Activated CD4-positive, alpha-beta T cell treated with anti-CD3 and anti-CD28 coated beads, Interleukin-2, amount 10 ng/mL, durations not matched to agents 7 days and 5 days (primary cell): ENCODE measurements around the gene PLA2G2D. TPM values are rescaled to one million over a fixed set of nuclear protein-coding genes. Genes with fewer than 3 reads are reported as not detected.
"Not testable (repeated sequence)": the region's sequence is repeated elsewhere in the genome, so short reads cannot be mapped to it uniquely, and the experiment has no call there.

Experiments
- CTCF ChIA-PET: fragments of 350-600 bp; sonication (Branson Sonifier 250); formaldehyde crosslinking; loops from one replicate; lab custom pipeline; 2021; ENCODE audit warnings: antibody characterized with exemption; lab: Charles Lee
- POLR2A ChIA-PET: fragments of 350-600 bp; sonication (Branson Sonifier 250); formaldehyde crosslinking; loops from one replicate; lab custom pipeline; 2021; ENCODE audit warnings: antibody characterized with exemption; lab: Charles Lee
- DNase-seq: peaks from one replicate; pipeline ENCODE4 v3.0.0-alpha.2; 2020
- H3K27ac Mint-ChIP-seq: one replicate; pipeline ENCODE4 v1.8.0; 2021; ENCODE audit warnings: mild to moderate bottlenecking, moderate library complexity, mixed read lengths
- H3K27me3 Mint-ChIP-seq: one replicate; pipeline ENCODE4 v1.8.0; 2021; ENCODE audit warnings: mixed read lengths
- H3K36me3 Mint-ChIP-seq: one replicate; pipeline ENCODE4 v1.8.0; 2021; ENCODE audit warnings: low read depth, mixed read lengths
- H3K4me1 Mint-ChIP-seq: one replicate; pipeline ENCODE4 v1.8.0; 2021; ENCODE audit warnings: mixed read lengths
- H3K4me3 Mint-ChIP-seq: one replicate; pipeline ENCODE4 v1.8.0; 2021; ENCODE audit warnings: mild to moderate bottlenecking, moderate library complexity, mixed read lengths
- H3K9me3 Mint-ChIP-seq: one replicate; pipeline ENCODE4 v1.8.0; 2021; ENCODE audit warnings: mixed read lengths
- total RNA-seq, 2 experiments: library from RNA; stranded (reverse); gene quantifications; one replicate each; pipeline ENCODE4 v1.2.3, GENCODE V29; 2021

Gene PLA2G2D
- total RNA-seq, 2 experiments from 2014 or later, result not detected

- POLR2A ChIA-PET, result no interaction called here
- CTCF ChIA-PET, result no interaction called here
- Mint-ChIP-seq H3K4me1 (no peaks in the 10 kb centered on the region), H3K36me3 (no peaks in the 10 kb centered on the region), H3K27me3 (peaks cover 5% of the 10 kb centered on the region), H3K27ac (no peak overlapping the region), H3K9me3 (no peaks in the 10 kb centered on the region), H3K4me3 (no peak overlapping the region)
- no peak for DNase-seq
These were observed 20.7 kb upstream of the PLA2G2D start for GRCh38 chr1:20139776-20140612.

- Mint-ChIP-seq H3K4me3 (no peak within 1 kb of the TSS), H3K27ac (no peak within 1 kb of the TSS), H3K27me3 (peaks cover 7% of the 10 kb centered on the region), H3K9me3 (no peaks in the 10 kb centered on the region), H3K4me1 (no peaks in the 10 kb centered on the region), H3K36me3 (no peaks in the 10 kb centered on the region)
- CTCF ChIA-PET, result no interaction called here
- POLR2A ChIA-PET, result no interaction called here
- DNase-seq, result no peak
These were observed 19.7 kb upstream of the PLA2G2D start, which contains the start of gene PLA2G2F for GRCh38 chr1:20138961-20139550. Gene PLA2G2F (plus strand): TSS chr1:20139323. CDS start chr1:20139428, 105 bp downstream.

- no peak for DNase-seq
These were observed 19.0 kb upstream of the PLA2G2D start for GRCh38 chr1:20138346-20138745.

GRCh38 chr1:20137604-20138003 is 18.3 kb upstream of the PLA2G2D start:
- Mint-ChIP-seq H3K9me3 (no peaks in the 10 kb centered on the region), H3K27ac (no peak overlapping the region)
- CTCF ChIA-PET, result no interaction called here

More at GRCh38 chr1:20138346-20138745, 19.0 kb upstream of the PLA2G2D start:
- Mint-ChIP-seq H3K4me1 (no peaks in the 10 kb centered on the region), H3K27ac (no peak overlapping the region), H3K9me3 (no peaks in the 10 kb centered on the region), H3K36me3 (no peaks in the 10 kb centered on the region), H3K27me3 (peaks cover 11% of the 10 kb centered on the region), H3K4me3 (no peak overlapping the region)
- CTCF ChIA-PET, result interaction anchor here (0.6 kb wide), 1 partner anchor 14 kb away, joined by 4 read pairs; no protein-coding TSS in a partner anchor
- POLR2A ChIA-PET, result no interaction called here

GRCh38 chr1:20137055-20137454 is 17.7 kb upstream of the PLA2G2D start:
- Mint-ChIP-seq H3K9me3 (no peaks in the 10 kb centered on the region), H3K27ac (no peak overlapping the region), H3K4me1 (no peaks in the 10 kb centered on the region), H3K4me3 (no peak overlapping the region), H3K36me3 (no peaks in the 10 kb centered on the region), H3K27me3 (peaks cover 17% of the 10 kb centered on the region)
- POLR2A ChIA-PET, result no interaction called here
- no peak for DNase-seq
- CTCF ChIA-PET, result no interaction called here

More at GRCh38 chr1:20137604-20138003, 18.3 kb upstream of the PLA2G2D start:
- Mint-ChIP-seq H3K4me3 (no peak overlapping the region), H3K27me3 (peaks cover 14% of the 10 kb centered on the region), H3K36me3 (no peaks in the 10 kb centered on the region), H3K4me1 (no peaks in the 10 kb centered on the region)
- POLR2A ChIA-PET, result no interaction called here
- no peak for DNase-seq

GRCh38 chr1:20136249-20136648 is 16.9 kb upstream of the PLA2G2D start:
- Mint-ChIP-seq H3K27me3 (peaks cover 19% of the 10 kb centered on the region), H3K4me3 (no peak overlapping the region), H3K4me1 (no peaks in the 10 kb centered on the region), H3K9me3 (no peaks in the 10 kb centered on the region), H3K36me3 (no peaks in the 10 kb centered on the region), H3K27ac (no peak overlapping the region)
- ChIA-PET CTCF (no interaction called here), POLR2A (no interaction called here)
- no peak for DNase-seq

GRCh38 chr1:20134995-20135394 is 15.7 kb upstream of the PLA2G2D start:
- no peaks in the 10 kb centered on the region for H3K9me3 Mint-ChIP-seq
- no peaks in the 10 kb centered on the region for H3K36me3 Mint-ChIP-seq
- DNase-seq, result no peak
- ChIA-PET POLR2A (interaction anchor here (0.7 kb wide), 1 partner anchor 1912 kb away, joined by 4 read pairs; no protein-coding TSS in a partner anchor), CTCF (interaction anchor here (0.7 kb wide), 1 partner anchor 546 kb away, joined by 3 read pairs; no protein-coding TSS in a partner anchor)
- peaks cover 19% of the 10 kb centered on the region for H3K27me3 Mint-ChIP-seq
- H3K4me3 Mint-ChIP-seq, result no peak overlapping the region
- no peaks in the 10 kb centered on the region for H3K4me1 Mint-ChIP-seq
- H3K27ac Mint-ChIP-seq, result no peak overlapping the region

- H3K36me3 Mint-ChIP-seq, DNase-seq, H3K27ac Mint-ChIP-seq, H3K4me1 Mint-ChIP-seq, H3K9me3 Mint-ChIP-seq, H3K4me3 Mint-ChIP-seq, POLR2A ChIA-PET, CTCF ChIA-PET: not testable (repeated sequence)
- peaks cover 17% of the 10 kb centered on the region for H3K27me3 Mint-ChIP-seq
These were observed 11.2 kb upstream of the PLA2G2D start for GRCh38 chr1:20130518-20130917.

GRCh38 chr1:20126806-20127440 is 7.6 kb upstream of the PLA2G2D start:
- DNase-seq, result no peak
- no peak overlapping the region for H3K4me3 Mint-ChIP-seq
- CTCF ChIA-PET, result no interaction called here
- peaks cover 2% of the 10 kb centered on the region for H3K9me3 Mint-ChIP-seq
- H3K36me3 Mint-ChIP-seq, result peaks cover 1% of the 10 kb centered on the region
- peaks cover 14% of the 10 kb centered on the region for H3K27me3 Mint-ChIP-seq
- H3K27ac Mint-ChIP-seq, result no peak overlapping the region
- no peaks in the 10 kb centered on the region for H3K4me1 Mint-ChIP-seq
- POLR2A ChIA-PET, result no interaction called here

- H3K27ac Mint-ChIP-seq, result no peak overlapping the region
- H3K4me3 Mint-ChIP-seq, result no peak overlapping the region
- no peak for DNase-seq
- peaks cover 2% of the 10 kb centered on the region for H3K9me3 Mint-ChIP-seq
- POLR2A ChIA-PET, result no interaction called here
- H3K4me1 Mint-ChIP-seq, result no peaks in the 10 kb centered on the region
- peaks cover 19% of the 10 kb centered on the region for H3K27me3 Mint-ChIP-seq
- CTCF ChIA-PET, result no interaction called here
- H3K36me3 Mint-ChIP-seq, result peaks cover 1% of the 10 kb centered on the region
These were observed 6.9 kb upstream of the PLA2G2D start for GRCh38 chr1:20126041-20126805.

- Mint-ChIP-seq H3K27me3 (peaks cover 26% of the 10 kb centered on the region), H3K4me1 (no peaks in the 10 kb centered on the region), H3K36me3 (peaks cover 1% of the 10 kb centered on the region), H3K27ac (no peak overlapping the region), H3K4me3 (no peak overlapping the region), H3K9me3 (peaks cover 2% of the 10 kb centered on the region)
- POLR2A ChIA-PET, result no interaction called here
- no peak for DNase-seq
- CTCF ChIA-PET, result interaction anchor here (1.0 kb wide), 1 partner anchor 10 kb away, joined by 3 read pairs; no protein-coding TSS in a partner anchor
These were observed 5.8 kb upstream of the PLA2G2D start for GRCh38 chr1:20125100-20125499.

GRCh38 chr1:20124456-20125057 is 5.2 kb upstream of the PLA2G2D start:
- no peaks in the 10 kb centered on the region for H3K36me3 Mint-ChIP-seq
- no peaks in the 10 kb centered on the region for H3K4me1 Mint-ChIP-seq
- ChIA-PET CTCF (interaction anchor here (1.0 kb wide), 1 partner anchor 10 kb away, joined by 3 read pairs; no protein-coding TSS in a partner anchor), POLR2A (no interaction called here)
- H3K9me3 Mint-ChIP-seq, result peaks cover 2% of the 10 kb centered on the region
- no peak overlapping the region for H3K4me3 Mint-ChIP-seq
- H3K27me3 Mint-ChIP-seq, result peaks cover 25% of the 10 kb centered on the region
- DNase-seq, result no peak
- H3K27ac Mint-ChIP-seq, result no peak overlapping the region
